Measurements from ENCODE around the gene PARN.

Gene PARN

DNA sequence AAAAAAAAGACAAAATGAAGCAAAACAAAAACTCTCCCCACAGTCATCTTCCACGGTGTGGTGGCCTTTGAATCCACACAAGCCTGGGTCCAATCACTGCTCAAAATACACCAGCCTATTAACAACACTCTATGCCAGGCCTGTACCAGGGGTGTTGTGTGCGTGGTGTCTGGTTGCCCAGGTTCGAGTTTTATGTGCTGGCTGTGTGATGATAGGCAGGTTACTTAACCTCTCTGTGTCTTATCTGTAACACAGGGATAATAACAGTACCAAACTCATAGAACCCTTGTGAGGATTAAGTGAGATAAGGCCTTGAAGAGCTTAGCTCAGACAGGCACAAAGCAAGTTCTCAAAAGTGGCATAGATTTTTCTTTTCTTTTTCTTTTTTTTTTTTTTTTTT lies 235.2 kb downstream of the PARN start:
- no peak for DNase-seq

GRCh38 chr16:14392960-14393359 lies 237.1 kb downstream of the PARN start:
- DNase-seq: no peak

GRCh38 chr16:14389359-14389758 lies 240.7 kb downstream of the PARN start:
- no peak for DNase-seq

GRCh38 chr16:14388243-14388642 lies 241.8 kb downstream of the PARN start:
- no peak for DNase-seq

DNA sequence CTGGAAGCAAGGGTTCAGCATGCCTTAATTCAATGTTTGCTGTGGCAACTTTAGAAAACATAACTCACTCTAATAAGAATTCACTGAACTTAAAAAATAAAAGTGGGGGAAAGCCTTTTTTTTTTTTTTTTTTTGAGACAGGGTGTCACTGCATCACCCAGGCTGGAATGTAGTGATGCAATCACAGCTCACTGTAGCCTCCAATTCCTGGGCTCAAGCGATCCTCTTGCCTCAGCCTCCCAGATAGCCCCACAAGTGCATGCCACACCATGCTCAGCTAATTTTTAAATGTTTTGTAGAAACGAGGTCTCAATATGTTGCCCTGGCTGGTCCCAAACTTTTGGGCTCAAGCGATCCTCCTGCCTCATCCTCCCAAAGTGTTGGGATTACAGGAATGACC lies 243.9 kb downstream of the PARN start:
- DNase-seq: no peak

Data from activated effector memory CD4-positive, alpha-beta T cell treated with anti-CD3 and anti-CD28 coated beads, Interleukin-2, amount 50 U/mL, for 16 hours (primary cell).